Endothelial cell of umbilical vein (primary cell): ENCODE results near the gene CRHR1. TPM values are rescaled to one million over a fixed set of nuclear protein-coding genes. Genes with fewer than 3 reads are reported as not detected.

ENCODE experiments used
- BruUV-seq: library from RNA; stranded (reverse); fragments of 400-500 nt; replicated peaks from 2 replicates; lab custom pipeline; 2021; lab: Mats Ljungman, UMichigan
- CTCF ChIA-PET: fragments of 300-600, 350-600 bp; sonication (Branson Sonifier 250); formaldehyde crosslinking; loops from one replicate; lab custom pipeline; 2021; ENCODE audit warnings: antibody characterized with exemption, inconsistent platforms; lab: Charles Lee
- POLR2A ChIA-PET: fragments of 300-600, 350-600 bp; sonication (Branson Sonifier 250); formaldehyde crosslinking; loops from one replicate; lab custom pipeline; 2021; ENCODE audit warnings: antibody characterized with exemption, inconsistent platforms; lab: Charles Lee
- DNase-seq: peaks from one replicate; pipeline ENCODE4 v3.0.0-alpha.2; 2011; ENCODE audit warnings: low read depth, low spot score
- FAIRE-seq: peaks from 2 replicates; lab custom pipeline; 2011; peaks lifted over from hg19 to GRCh38; lab: Jason Lieb, UNC
- H2AFZ ChIP-seq: 2 replicates; pipeline ENCODE4 v1.6.0; 2012; ENCODE audit warnings: low read depth, low read length, control low read depth, inconsistent platforms
- H3K27ac ChIP-seq: 2 replicates; pipeline ENCODE4 v1.5.1; 2011; ENCODE audit warnings: low read depth, mild to moderate bottlenecking, control low read depth, low read length, moderate library complexity; ENCODE audit not compliant: insufficient read depth
- H3K27me3 ChIP-seq, 2 experiments: 2 replicates each; pipeline versions ENCODE4 v1.6.0 to v1.6.1; 2011; ENCODE audit warnings: low read length in 2 of 2, mixed read lengths in 1 of 2; ENCODE audit not compliant: control insufficient read depth in 2 of 2, insufficient read depth in 2 of 2
- H3K36me3 ChIP-seq, 2 experiments: 2 replicates in 1 of 2; 3 replicates in 1 of 2; pipeline ENCODE4 v1.5.1; 2011; ENCODE audit warnings: low read length in 2 of 2, mild to moderate bottlenecking in 1 of 2, moderate library complexity in 1 of 2; ENCODE audit not compliant: control insufficient read depth in 2 of 2, insufficient read depth in 2 of 2; ENCODE audit errors: extremely low read depth in 1 of 2
- H3K4me1 ChIP-seq: 3 replicates; pipeline ENCODE4 v1.5.1; 2011; ENCODE audit warnings: mild to moderate bottlenecking, low read length; ENCODE audit not compliant: control insufficient read depth, insufficient read depth; ENCODE audit errors: extremely low read depth
- H3K4me2 ChIP-seq: 2 replicates; pipeline ENCODE4 v1.6.1; 2011; ENCODE audit warnings: low read length, control low read depth, mixed read lengths; ENCODE audit not compliant: insufficient read depth
- H3K4me3 ChIP-seq, 3 experiments: fragments of 200-600 bp in 1 of 3; sonication (generic), shearing (Covaris generic) in 1 of 3; replicated peaks in 1 of 3; 2 replicates each; pipeline ENCODE4 v1.5.1; 2011 to 2016; ENCODE audit warnings: control low read depth in 3 of 3, low read length in 3 of 3, mild to moderate bottlenecking in 2 of 3, inconsistent platforms in 1 of 3, low read depth in 1 of 3, moderate library complexity in 1 of 3; ENCODE audit not compliant: insufficient read depth in 1 of 3
- H3K79me2 ChIP-seq: 2 replicates; pipeline ENCODE4 v1.6.0; 2012; ENCODE audit warnings: low read length, inconsistent platforms; ENCODE audit not compliant: control insufficient read depth, insufficient read depth
- H3K9ac ChIP-seq: replicated peaks from 2 replicates; pipeline ENCODE3; 2011; ENCODE audit warnings: low read length, control low read depth; ENCODE audit not compliant: insufficient read depth; ENCODE audit errors: extremely low read depth
- H3K9me1 ChIP-seq: replicated peaks from 3 replicates; pipeline ENCODE4 v1.6.0; 2011; ENCODE audit warnings: mild to moderate bottlenecking, low read length; ENCODE audit not compliant: control insufficient read depth, insufficient read depth; ENCODE audit errors: extremely low read depth
- H3K9me3 ChIP-seq: replicated peaks from 2 replicates; pipeline ENCODE4 v1.5.1; 2012; ENCODE audit warnings: low read length, inconsistent platforms; ENCODE audit not compliant: control insufficient read depth, insufficient read depth
- H4K20me1 ChIP-seq: replicated peaks from 2 replicates; pipeline ENCODE3; 2011; ENCODE audit warnings: mild to moderate bottlenecking, low read length; ENCODE audit not compliant: control insufficient read depth, insufficient read depth; ENCODE audit errors: extremely low read depth
- EZH2 ChIP-seq: IDR thresholded peaks from 2 replicates; pipeline ENCODE4 v1.6.1; 2012; ENCODE audit warnings: borderline replicate concordance, low read depth, mild to moderate bottlenecking, moderate library complexity, low read length, inconsistent platforms; ENCODE audit not compliant: severe bottlenecking
- FOS ChIP-seq: IDR thresholded peaks from 2 replicates; pipeline ENCODE4 v1.6.1; 2011; ENCODE audit warnings: mild to moderate bottlenecking, low read length, moderate library complexity, borderline replicate concordance; ENCODE audit not compliant: insufficient read depth
- GATA2 ChIP-seq: IDR thresholded peaks from 2 replicates; pipeline ENCODE4 v1.7.0; 2011; ENCODE audit warnings: low read depth, mild to moderate bottlenecking, moderate library complexity, mixed read lengths, low read length; ENCODE audit not compliant: insufficient read length, insufficient read depth
- JUN ChIP-seq: IDR thresholded peaks from 2 replicates; pipeline ENCODE4 v1.6.1; 2011; ENCODE audit warnings: borderline replicate concordance, low read depth; ENCODE audit not compliant: insufficient read length, insufficient read depth
- MYC ChIP-seq: IDR thresholded peaks from one replicate; pipeline ENCODE4 v1.6.1; 2011; ENCODE audit warnings: mild to moderate bottlenecking, low read depth, low read length
- POLR2A ChIP-seq: IDR thresholded peaks from 2 replicates; pipeline ENCODE4 v1.6.1; 2012; ENCODE audit warnings: low read depth, mild to moderate bottlenecking, control low read depth, low read length
- POLR2AphosphoS5 ChIP-seq: IDR thresholded peaks from 2 replicates; pipeline ENCODE4 v1.6.1; 2012; ENCODE audit warnings: low read depth, mild to moderate bottlenecking, control low read depth, low read length, moderate library complexity; ENCODE audit not compliant: insufficient read depth
- dilution Hi-C: fragments of 300-500 bp; cut with MboI; formaldehyde crosslinking; loops from one replicate; pipeline ENCODE4 v1.15.0; 2019; ENCODE audit warnings: low sequenced_read_pairs; ENCODE audit not compliant: extremely low pct_ligation_motif_present
- intact Hi-C: fragments of 100-400 bp; cut with micrococcal nuclease; formaldehyde crosslinking; loops from one replicate; pipeline ENCODE4 v1.10.0; 2022
- polyA plus RNA-seq, 4 experiments: library from polyadenylated mRNA; depleted of rRNA in 3 of 4; stranded (reverse) in 3 of 4; unstranded in 1 of 4; fragments of >200 nt; gene quantifications; 2 replicates each; pipeline versions ENCODE4 v1.2.1 to v1.2.3, GENCODE V29; 2011 to 2012; ENCODE audit warnings: missing spikeins in 1 of 4
- total RNA-seq: library from RNA; stranded (reverse); gene quantifications from 2 replicates; pipeline ENCODE4 v1.2.3, GENCODE V29; 2021
- TF ChIP-seq, protein P1 (sequence below): IDR thresholded peaks from 2 replicates; pipeline ENCODE4 v1.6.1; 2011; ENCODE audit not compliant: insufficient read depth, insufficient read length
- TF ChIP-seq, protein P2 (sequence below), 2 donors: IDR thresholded peaks; 1 replicate in 1 of 2; 2 replicates in 1 of 2; pipeline ENCODE4 v1.5.1; 2011; ENCODE audit warnings: low read length in 2 of 2, mild to moderate bottlenecking in 2 of 2, moderate library complexity in 2 of 2, control low read depth in 1 of 2, inconsistent platforms in 1 of 2, low read depth in 1 of 2; ENCODE audit not compliant: insufficient read depth in 1 of 2; ENCODE audit errors: extremely low read depth in 1 of 2

The CRHR1 gene
- total and polyA plus RNA-seq, 2 donors (not counting 3 experiments of a cell fraction or from before 2014, with no cell fraction given), result not detected

DNA sequence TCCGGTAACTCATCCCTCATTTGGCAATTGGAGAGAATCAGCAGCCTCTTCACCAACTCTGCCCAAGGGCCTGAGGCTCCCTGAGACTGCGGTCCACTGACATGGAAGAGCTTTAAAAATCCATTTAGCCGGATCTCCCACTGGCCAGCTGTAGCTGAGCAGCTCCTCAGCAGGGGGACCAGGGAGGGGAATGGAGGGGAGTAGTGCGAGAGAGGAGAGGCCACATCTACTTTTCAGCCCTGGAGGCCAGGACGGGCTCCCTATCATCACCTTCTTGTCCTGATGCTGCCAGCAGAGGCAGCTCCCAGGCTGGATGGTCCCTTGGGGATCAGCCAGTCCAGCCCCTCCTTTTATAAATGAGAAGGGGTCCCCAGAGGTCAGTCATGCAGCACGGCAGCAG, 35.5 kb downstream of the CRHR1 start:
- Histone ChIP-seq H3K9me1 (no peaks in the 10 kb centered on the region), H4K20me1 (no peaks in the 10 kb centered on the region), H3K36me3 (no peaks in the 10 kb centered on the region), H3K27ac (no peak overlapping the region), H3K4me3 (no peak overlapping the region), H3K9ac (no peak overlapping the region), H3K79me2 (no peaks in the 10 kb centered on the region), H3K27me3 (no peaks in the 10 kb centered on the region), H3K4me1 (no peaks in the 10 kb centered on the region), H2AFZ (no peak overlapping the region), H3K9me3 (no peaks in the 10 kb centered on the region), H3K4me2 (no peak overlapping the region)
- FAIRE-seq (no peak), DNase-seq (no peak)
- CTCF ChIA-PET, result interaction anchor here (1.4 to 3.9 kb wide), 3 partner anchors 9 to 179 kb away, joined by 3 to 25 read pairs (median 17); no protein-coding TSS in a partner anchor
- dilution Hi-C loops, result no loop called here
- intact Hi-C loops, result no loop called here
- TF ChIP-seq GATA2 (no peak), EZH2 (no peak), FOS (no peak), POLR2AphosphoS5 (no peak), POLR2A (no peak), MYC (no peak), JUN (no peak)
- TF ChIP-seq, protein P1, sequence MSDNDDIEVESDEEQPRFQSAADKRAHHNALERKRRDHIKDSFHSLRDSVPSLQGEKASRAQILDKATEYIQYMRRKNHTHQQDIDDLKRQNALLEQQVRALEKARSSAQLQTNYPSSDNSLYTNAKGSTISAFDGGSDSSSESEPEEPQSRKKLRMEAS, result no peak
- TF ChIP-seq, protein P2, sequence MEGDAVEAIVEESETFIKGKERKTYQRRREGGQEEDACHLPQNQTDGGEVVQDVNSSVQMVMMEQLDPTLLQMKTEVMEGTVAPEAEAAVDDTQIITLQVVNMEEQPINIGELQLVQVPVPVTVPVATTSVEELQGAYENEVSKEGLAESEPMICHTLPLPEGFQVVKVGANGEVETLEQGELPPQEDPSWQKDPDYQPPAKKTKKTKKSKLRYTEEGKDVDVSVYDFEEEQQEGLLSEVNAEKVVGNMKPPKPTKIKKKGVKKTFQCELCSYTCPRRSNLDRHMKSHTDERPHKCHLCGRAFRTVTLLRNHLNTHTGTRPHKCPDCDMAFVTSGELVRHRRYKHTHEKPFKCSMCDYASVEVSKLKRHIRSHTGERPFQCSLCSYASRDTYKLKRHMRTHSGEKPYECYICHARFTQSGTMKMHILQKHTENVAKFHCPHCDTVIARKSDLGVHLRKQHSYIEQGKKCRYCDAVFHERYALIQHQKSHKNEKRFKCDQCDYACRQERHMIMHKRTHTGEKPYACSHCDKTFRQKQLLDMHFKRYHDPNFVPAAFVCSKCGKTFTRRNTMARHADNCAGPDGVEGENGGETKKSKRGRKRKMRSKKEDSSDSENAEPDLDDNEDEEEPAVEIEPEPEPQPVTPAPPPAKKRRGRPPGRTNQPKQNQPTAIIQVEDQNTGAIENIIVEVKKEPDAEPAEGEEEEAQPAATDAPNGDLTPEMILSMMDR (IDR thresholded peaks at IDR 0.05; ENCODE audit: extremely low read depth in 1 of 2, insufficient read depth in 1 of 2, low read depth in 1 of 2, low read length in 2 of 2), result no peak
- POLR2A ChIA-PET, result no interaction called here
- BruUV-seq, result no TSS peak
